GM10847 (cell line): Measurements from ENCODE around the gene PCDHGA6.

Source experiments
- POLR2A ChIP-seq: IDR thresholded peaks from 2 replicates; pipeline ENCODE4 v1.6.1; 2011; ENCODE audit not compliant: insufficient read length; ENCODE audit errors: extremely low read depth

Gene PCDHGA6

GRCh38 chr5:141373673-141374317 is at the start of gene PCDHGA6:
Gene PCDHGA6, plus strand, starts transcription at chr5:141373891. Its CDS starts 193 bp downstream, at chr5:141374084.
- no peak for TF ChIP-seq POLR2A

GRCh38 chr5:141326088-141326854 is 47.4 kb upstream of the PCDHGA6 start:
- TF ChIP-seq POLR2A, result no peak

DNA sequence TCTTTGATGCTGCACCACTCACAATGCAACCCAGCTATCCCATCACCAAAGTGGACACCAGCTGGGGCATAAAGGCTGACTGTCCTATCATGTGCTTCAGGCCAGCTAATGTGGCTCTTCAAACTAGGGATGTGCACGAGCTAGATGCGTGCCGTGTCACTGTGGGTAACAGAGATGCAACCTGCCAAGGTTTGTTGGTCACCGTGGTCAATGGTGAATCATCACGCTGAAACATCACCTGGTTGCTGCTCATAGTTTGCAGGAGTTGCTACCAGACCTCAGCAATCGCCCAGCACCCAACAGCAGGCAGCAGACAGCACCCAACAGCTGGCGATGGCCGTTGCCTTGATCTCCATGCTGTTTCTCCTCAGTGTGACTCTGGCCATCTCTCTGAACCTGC is 45.5 kb upstream of the PCDHGA6 start:
- TF ChIP-seq POLR2A, result no peak

DNA sequence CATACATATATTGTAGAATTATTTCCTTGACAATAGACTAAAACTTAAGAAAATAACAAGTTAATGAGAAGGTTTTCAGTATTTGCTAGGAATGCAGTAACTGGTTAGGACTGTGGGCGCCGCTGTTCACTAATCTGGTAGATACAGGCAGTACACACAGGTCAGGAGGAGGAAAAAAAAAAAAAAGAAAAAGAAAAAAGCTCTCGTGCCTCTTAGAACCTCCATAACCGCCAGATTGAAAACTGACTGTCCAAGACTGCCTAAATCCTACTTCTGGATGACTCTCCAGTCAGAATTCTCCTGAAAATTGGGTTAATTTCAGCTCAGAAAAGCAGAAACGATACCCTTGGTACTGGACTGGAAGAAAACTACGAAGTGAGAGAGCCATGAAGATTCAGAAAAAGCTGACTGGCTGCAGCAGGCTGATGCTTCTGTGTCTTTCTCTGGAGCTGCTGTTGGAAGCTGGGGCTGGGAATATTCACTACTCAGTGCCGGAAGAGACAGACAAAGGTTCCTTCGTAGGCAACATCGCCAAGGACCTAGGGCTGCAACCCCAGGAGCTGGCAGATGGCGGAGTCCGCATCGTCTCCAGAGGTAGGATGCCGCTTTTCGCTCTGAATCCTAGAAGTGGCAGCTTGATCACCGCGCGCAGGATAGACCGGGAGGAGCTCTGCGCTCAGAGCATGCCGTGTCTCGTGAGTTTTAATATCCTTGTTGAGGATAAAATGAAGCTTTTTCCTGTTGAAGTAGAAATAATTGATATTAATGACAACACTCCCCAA is 43.2 kb upstream of the PCDHGA6 start, which contains the start of gene PCDHGA1:
TSS of gene PCDHGA1 (plus strand) at position 216 of the 782 bp plus-strand sequence.
- no peak for TF ChIP-seq POLR2A

- no peak for TF ChIP-seq POLR2A
These were observed 35.0 kb upstream of the PCDHGA6 start, which contains the start of gene PCDHGA2 for GRCh38 chr5:141338538-141339306. Gene PCDHGA2, plus strand, starts transcription at chr5:141338760.

DNA sequence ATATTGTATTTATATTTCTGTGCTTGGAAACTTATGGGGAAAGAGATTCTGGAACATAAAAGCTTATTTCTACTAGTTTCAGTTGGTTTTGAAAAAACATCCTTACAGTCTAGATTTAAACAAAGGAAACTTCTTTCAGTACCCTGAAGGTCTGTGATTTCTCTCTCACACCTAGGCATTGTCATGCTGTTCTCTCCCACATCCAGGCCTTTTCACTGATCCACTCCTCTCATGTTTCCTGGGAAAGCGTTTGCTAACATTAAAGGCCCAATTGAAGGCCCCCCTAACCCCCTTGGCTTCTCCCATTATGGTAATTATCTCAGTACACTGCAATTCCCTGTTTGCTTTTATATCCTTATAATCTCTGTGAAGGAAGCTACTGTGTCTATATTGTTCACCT is 30.9 kb upstream of the PCDHGA6 start:
- TF ChIP-seq POLR2A, result no peak

- no peak for TF ChIP-seq POLR2A
These were observed 30.3 kb upstream of the PCDHGA6 start, which contains the start of gene PCDHGA3 for GRCh38 chr5:141343242-141343952. Gene PCDHGA3, plus strand, starts transcription at chr5:141343829. Its CDS starts 205 bp downstream, at chr5:141344034.

DNA sequence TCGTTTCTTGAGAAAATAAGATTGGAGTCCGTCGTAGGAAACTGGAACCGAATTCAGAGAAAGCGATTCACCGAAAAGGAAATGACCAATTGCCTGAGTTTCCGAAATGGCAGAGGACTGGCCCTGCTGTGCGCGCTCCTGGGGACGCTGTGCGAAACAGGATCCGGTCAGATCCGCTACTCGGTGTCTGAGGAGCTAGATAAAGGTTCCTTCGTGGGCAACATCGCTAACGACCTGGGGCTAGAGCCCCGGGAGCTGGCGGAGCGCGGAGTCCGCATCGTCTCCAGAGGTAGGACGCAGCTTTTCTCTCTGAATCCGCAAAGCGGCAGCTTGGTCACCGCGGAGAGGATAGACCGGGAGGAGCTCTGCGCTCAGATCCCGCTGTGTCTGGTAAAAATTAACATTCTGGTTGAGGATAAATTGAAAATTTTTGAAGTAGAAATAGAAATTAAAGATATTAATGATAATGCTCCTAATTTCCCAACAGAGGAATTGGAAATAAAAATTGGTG is 29.7 kb upstream of the PCDHGA6 start:
- no peak for TF ChIP-seq POLR2A

GRCh38 chr5:141345327-141345726 is 28.4 kb upstream of the PCDHGA6 start:
- TF ChIP-seq POLR2A, result no peak

DNA sequence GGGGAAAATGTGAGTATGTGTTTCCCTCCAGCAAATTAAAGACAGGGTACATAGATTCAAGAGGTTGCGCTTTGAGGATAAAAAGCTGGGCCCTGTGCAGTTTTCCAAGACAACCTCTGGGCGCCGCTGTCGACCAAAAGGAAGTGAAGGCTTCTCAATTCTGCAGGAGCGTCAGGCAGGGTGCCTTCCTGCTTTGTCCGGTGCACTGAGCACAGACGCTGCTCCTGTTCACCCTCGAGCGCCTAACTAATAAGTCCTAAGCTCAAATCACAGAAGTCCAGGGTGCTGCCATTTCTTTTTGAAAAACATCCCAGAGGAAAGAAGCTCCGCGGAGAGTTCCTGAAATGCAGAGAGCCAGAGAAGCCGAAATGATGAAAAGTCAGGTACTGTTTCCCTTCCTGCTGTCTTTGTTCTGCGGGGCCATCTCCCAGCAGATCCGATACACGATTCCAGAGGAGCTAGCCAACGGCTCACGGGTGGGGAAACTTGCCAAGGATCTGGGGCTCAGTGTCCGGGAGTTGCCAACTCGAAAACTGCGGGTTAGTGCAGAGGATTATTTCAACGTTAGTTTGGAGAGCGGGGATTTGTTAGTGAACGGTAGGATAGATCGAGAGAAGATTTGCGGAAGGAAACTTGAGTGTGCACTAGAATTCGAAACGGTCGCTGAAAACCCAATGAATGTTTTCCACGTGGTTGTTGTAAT is 23.6 kb upstream of the PCDHGA6 start, which contains the start of gene PCDHGB1:
TSS of gene PCDHGB1 (plus strand) at position 183 of the 703 bp plus-strand sequence. CDS start at position 345, 162 bp downstream.
- TF ChIP-seq POLR2A, result no peak

GRCh38 chr5:141351591-141351990 is 22.1 kb upstream of the PCDHGA6 start:
- no peak for TF ChIP-seq POLR2A

GRCh38 chr5:141354900-141355469 is 18.7 kb upstream of the PCDHGA6 start, which contains the start of gene PCDHGA4:
Gene PCDHGA4, plus strand, starts transcription at chr5:141355021. Its CDS starts 87 bp downstream, at chr5:141355108.
- TF ChIP-seq POLR2A, result no peak

DNA sequence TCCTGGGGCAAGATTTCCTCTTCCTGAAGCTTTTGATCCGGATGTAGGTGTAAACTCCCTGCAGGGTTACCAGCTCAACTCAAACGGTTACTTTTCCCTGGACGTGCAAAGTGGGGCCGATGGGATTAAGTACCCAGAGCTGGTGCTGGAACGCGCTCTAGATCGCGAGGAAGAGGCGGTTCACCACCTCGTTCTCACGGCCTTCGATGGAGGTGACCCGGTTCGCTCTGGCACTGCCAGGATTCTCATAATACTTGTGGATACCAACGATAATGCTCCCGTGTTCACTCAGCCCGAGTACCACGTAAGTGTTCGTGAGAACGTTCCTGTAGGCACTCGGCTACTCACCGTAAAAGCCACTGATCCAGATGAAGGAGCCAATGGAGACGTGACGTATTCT is 18.1 kb upstream of the PCDHGA6 start:
- no peak for TF ChIP-seq POLR2A
